Endodermal cell (in vitro differentiated cells): Measurements from ENCODE around the gene AXDND1. TPM values are rescaled to one million over a fixed set of nuclear protein-coding genes. Genes with fewer than 3 reads are reported as not detected.

Experiments used
- DNase-seq: peaks from one replicate; pipeline ENCODE4 v3.0.0-alpha.2; 2017
- H3K27ac ChIP-seq: 2 replicates; pipeline ENCODE4 v1.5.1; 2013; ENCODE audit warnings: mild to moderate bottlenecking, low read depth, low read length, moderate library complexity
- H3K27me3 ChIP-seq: 2 replicates; pipeline ENCODE4 v1.6.1; 2013; ENCODE audit warnings: mild to moderate bottlenecking, low read length, moderate library complexity; ENCODE audit not compliant: insufficient read depth, control insufficient read depth, poor library complexity, severe bottlenecking
- H3K36me3 ChIP-seq: 2 replicates; pipeline ENCODE4 v1.7.0; 2013; ENCODE audit warnings: mild to moderate bottlenecking, low read length, moderate library complexity; ENCODE audit not compliant: control insufficient read depth, insufficient read depth
- H3K4me1 ChIP-seq: one replicate; pipeline ENCODE4 v1.7.0; 2013; ENCODE audit warnings: low read length; ENCODE audit not compliant: control insufficient read depth, insufficient read depth
- H3K4me3 ChIP-seq: 2 replicates; pipeline ENCODE4 v1.5.1; 2013; ENCODE audit warnings: mild to moderate bottlenecking, low read length, moderate library complexity
- H3K9ac ChIP-seq: 2 replicates; pipeline ENCODE4 v1.6.1; 2013; ENCODE audit warnings: mild to moderate bottlenecking, low read length, moderate library complexity; ENCODE audit not compliant: poor library complexity, severe bottlenecking; ENCODE audit errors: extremely low read depth
- H3K9me3 ChIP-seq: 2 replicates; pipeline ENCODE4 v1.6.1; 2013; ENCODE audit warnings: mild to moderate bottlenecking, low read length, moderate library complexity; ENCODE audit not compliant: control insufficient read depth
- H3K27ac Mint-ChIP-seq: 2 replicates; pipeline ENCODE4 v1.8.0; 2020; ENCODE audit warnings: mixed read lengths
- H3K27me3 Mint-ChIP-seq: 2 replicates; pipeline ENCODE4 v1.8.0; 2021; ENCODE audit warnings: mild to moderate bottlenecking, mixed read lengths; ENCODE audit not compliant: insufficient read depth
- H3K36me3 Mint-ChIP-seq: 2 replicates; pipeline ENCODE4 v1.8.0; 2020; ENCODE audit warnings: low read depth, mixed read lengths
- H3K4me1 Mint-ChIP-seq: 2 replicates; pipeline ENCODE4 v1.8.0; 2020; ENCODE audit warnings: mixed read lengths
- H3K4me3 Mint-ChIP-seq: 2 replicates; pipeline ENCODE4 v1.8.0; 2020; ENCODE audit warnings: mild to moderate bottlenecking, moderate library complexity, mixed read lengths
- H3K9me3 Mint-ChIP-seq: 2 replicates; pipeline ENCODE4 v1.8.0; 2020; ENCODE audit warnings: mild to moderate bottlenecking, mixed read lengths
- WGBS, 2 experiments: methylation state at CpG; one replicate each; pipeline versions ENCODE4 v1.1.5 to v1.1.7; 2013; ENCODE audit warnings: missing lambda C conversion rate in 2 of 2, mixed read lengths in 1 of 2; ENCODE audit not compliant: insufficient coverage in 1 of 2, insufficient read length in 1 of 2; 5-methylcytosine and 5-hydroxymethylcytosine counted together
- total RNA-seq, 2 donors: library from RNA; stranded (reverse); fragmentation: NEBNext Ultra II Directional in 1 of 2; extraction: Animal tissue kit (Norgen Biotek cat#: 25700) in 1 of 2; gene quantifications; 2 replicates in 1 of 2; 3 replicates in 1 of 2; pipeline ENCODE4 v1.2.1, GENCODE V29; 2021
- TF ChIP-seq, protein P1 (sequence below): fragments of 200-600 bp; sonication (generic); conservative IDR thresholded peaks from 2 replicates; pipeline ENCODE4 v1.5.0; 2021; ENCODE audit warnings: antibody characterized with exemption, mild to moderate bottlenecking

The AXDND1 gene
- total RNA-seq, 2 donors from 2014 or later: 0.69 to 1.3 TPM

DNA sequence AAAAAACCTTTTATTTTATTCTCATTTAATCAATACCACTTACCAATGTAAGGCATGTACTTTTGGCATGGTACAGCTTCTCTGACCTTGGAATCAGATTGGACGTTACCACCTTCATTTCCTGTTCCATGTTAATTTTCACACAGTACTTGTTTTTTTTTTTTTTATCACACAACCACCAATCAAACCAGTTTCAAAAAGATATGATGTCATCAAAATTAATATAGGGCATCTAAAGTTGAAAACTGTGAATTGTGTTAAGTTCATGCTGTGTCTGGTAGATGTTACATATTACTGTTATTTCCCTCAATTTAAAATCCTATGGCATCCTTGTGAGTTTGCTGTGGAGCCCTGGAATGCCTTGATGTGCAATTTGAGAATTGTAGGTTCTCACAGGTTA lies 124.8 kb downstream of the AXDND1 start:
- Histone ChIP-seq H3K27ac (no peak overlapping the region), H3K4me1 (no peaks in the 10 kb centered on the region), H3K9ac (no peak overlapping the region), H3K9me3 (peaks cover 16% of the 10 kb centered on the region), H3K36me3 (no peaks in the 10 kb centered on the region), H3K27me3 (no peaks in the 10 kb centered on the region), H3K4me3 (no peak overlapping the region)
- DNase-seq: no peak
- H3K4me3 Mint-ChIP-seq: no peak overlapping the region
- TF ChIP-seq, protein P1, sequence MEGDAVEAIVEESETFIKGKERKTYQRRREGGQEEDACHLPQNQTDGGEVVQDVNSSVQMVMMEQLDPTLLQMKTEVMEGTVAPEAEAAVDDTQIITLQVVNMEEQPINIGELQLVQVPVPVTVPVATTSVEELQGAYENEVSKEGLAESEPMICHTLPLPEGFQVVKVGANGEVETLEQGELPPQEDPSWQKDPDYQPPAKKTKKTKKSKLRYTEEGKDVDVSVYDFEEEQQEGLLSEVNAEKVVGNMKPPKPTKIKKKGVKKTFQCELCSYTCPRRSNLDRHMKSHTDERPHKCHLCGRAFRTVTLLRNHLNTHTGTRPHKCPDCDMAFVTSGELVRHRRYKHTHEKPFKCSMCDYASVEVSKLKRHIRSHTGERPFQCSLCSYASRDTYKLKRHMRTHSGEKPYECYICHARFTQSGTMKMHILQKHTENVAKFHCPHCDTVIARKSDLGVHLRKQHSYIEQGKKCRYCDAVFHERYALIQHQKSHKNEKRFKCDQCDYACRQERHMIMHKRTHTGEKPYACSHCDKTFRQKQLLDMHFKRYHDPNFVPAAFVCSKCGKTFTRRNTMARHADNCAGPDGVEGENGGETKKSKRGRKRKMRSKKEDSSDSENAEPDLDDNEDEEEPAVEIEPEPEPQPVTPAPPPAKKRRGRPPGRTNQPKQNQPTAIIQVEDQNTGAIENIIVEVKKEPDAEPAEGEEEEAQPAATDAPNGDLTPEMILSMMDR: no peak
- peaks cover 14% of the 10 kb centered on the region for H3K9me3 Mint-ChIP-seq
- H3K4me1 Mint-ChIP-seq: no peaks in the 10 kb centered on the region
- H3K27ac Mint-ChIP-seq: no peak overlapping the region
- H3K27me3 Mint-ChIP-seq: no peaks in the 10 kb centered on the region
- no peaks in the 10 kb centered on the region for H3K36me3 Mint-ChIP-seq
- 95% methylated on average over 1 of the region's 1 CpG; no CpG with 5 or more reads in 1 of the 2 experiments for WGBS, 2 experiments

DNA sequence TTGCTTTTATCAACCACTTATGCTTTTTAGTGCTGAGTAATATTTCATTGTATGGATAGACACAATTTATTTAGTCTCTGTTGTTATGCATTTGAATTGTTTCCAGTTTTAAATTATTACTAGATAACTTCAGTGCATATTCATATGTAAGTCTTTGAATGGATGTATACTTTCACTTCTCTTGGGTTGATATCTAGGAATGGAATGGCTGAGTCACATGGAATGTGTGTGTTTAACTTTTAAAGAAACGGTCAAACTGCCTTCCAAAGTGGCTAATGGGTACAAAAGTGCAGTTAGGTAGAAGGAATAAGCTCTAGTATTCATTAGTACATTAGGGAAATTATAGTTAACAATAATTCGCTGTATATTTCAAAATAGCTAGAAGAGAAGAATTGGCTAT lies 127.6 kb downstream of the AXDND1 start:
- H3K4me3 Mint-ChIP-seq: no peak overlapping the region
- H3K36me3 Mint-ChIP-seq: no peaks in the 10 kb centered on the region
- Histone ChIP-seq H3K27ac (no peak overlapping the region), H3K9ac (no peak overlapping the region), H3K27me3 (no peaks in the 10 kb centered on the region), H3K4me1 (no peaks in the 10 kb centered on the region), H3K9me3 (no peaks in the 10 kb centered on the region), H3K4me3 (no peak overlapping the region), H3K36me3 (no peaks in the 10 kb centered on the region)
- no peaks in the 10 kb centered on the region for H3K4me1 Mint-ChIP-seq
- H3K27me3 Mint-ChIP-seq: no peaks in the 10 kb centered on the region
- WGBS, 2 experiments: 91% methylated on average over 1 to 2 of the region's 2 CpGs
- TF ChIP-seq, protein P1: no peak
- H3K27ac Mint-ChIP-seq: no peak overlapping the region
- H3K9me3 Mint-ChIP-seq: peaks cover 5% of the 10 kb centered on the region
- no peak for DNase-seq

DNA sequence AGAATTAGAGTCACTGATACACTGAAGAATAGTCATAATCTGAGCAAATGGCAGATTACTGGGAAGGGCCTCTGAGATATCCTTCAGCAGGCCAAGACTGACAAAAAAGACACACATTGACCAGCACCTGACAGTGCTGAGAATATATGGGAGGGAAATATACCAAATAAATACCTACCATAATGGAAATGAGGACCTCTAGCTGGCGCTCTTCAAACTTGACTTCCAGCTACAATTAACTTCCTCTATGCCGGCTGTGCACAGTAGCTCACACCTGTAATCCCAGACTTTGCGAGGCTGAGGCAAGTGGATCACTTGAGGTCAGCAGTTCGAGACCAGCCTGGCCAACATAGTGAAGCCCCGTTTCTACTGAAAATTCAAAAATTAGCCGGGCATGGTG lies 140.4 kb downstream of the AXDND1 start:
- 88 to 94% methylated on average over 4 to 6 of the region's 6 CpGs for WGBS, 2 experiments

More for the DNA sequence above, 140.4 kb downstream of the AXDND1 start:
- H3K4me3 ChIP-seq: no peak overlapping the region
- H3K27me3 Mint-ChIP-seq: peaks cover 2% of the 10 kb centered on the region
- TF ChIP-seq, protein P1: no peak
- no peaks in the 10 kb centered on the region for H3K36me3 ChIP-seq
- H3K27ac ChIP-seq: no peak overlapping the region
- DNase-seq: no peak
- no peaks in the 10 kb centered on the region for H3K36me3 Mint-ChIP-seq
- H3K27me3 ChIP-seq: no peaks in the 10 kb centered on the region
- no peaks in the 10 kb centered on the region for H3K4me1 ChIP-seq
- no peak overlapping the region for H3K4me3 Mint-ChIP-seq
- H3K9me3 Mint-ChIP-seq: no peaks in the 10 kb centered on the region
- peaks cover 16% of the 10 kb centered on the region for H3K4me1 Mint-ChIP-seq
- no peaks in the 10 kb centered on the region for H3K9me3 ChIP-seq
- no peak overlapping the region for H3K9ac ChIP-seq
- no peak overlapping the region for H3K27ac Mint-ChIP-seq
